Stomach (tissue), 9 donors: Measurements from ENCODE around the gene MYO18B. TPM values are rescaled to one million over a fixed set of nuclear protein-coding genes. Genes with fewer than 3 reads are reported as not detected.

Experiments used
- DNase-seq, 2 donors: peaks; one replicate each; pipeline versions ENCODE4 v3.0.0 to v3.0.0-alpha.2; 2013 to 2019
- H3K27ac ChIP-seq, 5 donors: fragments of 200-600 bp in 4 of 5; sonication (generic) in 4 of 5; one replicate each; pipeline ENCODE4 v1.5.1; 2013 to 2019; ENCODE audit warnings: mild to moderate bottlenecking in 1 of 5, moderate library complexity in 1 of 5
- H3K27me3 ChIP-seq, 3 donors: fragments of 200-600 bp; sonication (generic); one replicate each; pipeline ENCODE4 v1.5.1; 2017 to 2019; ENCODE audit warnings: mixed run types in 1 of 3
- H3K36me3 ChIP-seq, 4 donors: fragments of 200-600 bp; sonication (generic); 1 replicate in 3 of 4; 2 replicates in 1 of 4; pipeline ENCODE4 v1.5.1; 2016 to 2019
- H3K4me1 ChIP-seq, 4 donors: fragments of 200-600 bp; sonication (generic); one replicate each; pipeline ENCODE4 v1.5.1; 2016 to 2019
- H3K4me3 ChIP-seq, 4 donors: fragments of 200-600 bp; sonication (generic) in 3 of 4; one replicate each; pipeline ENCODE4 v1.5.1; 2016 to 2019; ENCODE audit warnings: mild to moderate bottlenecking in 1 of 4
- H3K9me3 ChIP-seq, 4 donors: fragments of 200-600 bp; sonication (generic); one replicate each; pipeline ENCODE4 v1.5.1; 2016 to 2019
- CTCF ChIP-seq, 7 experiments: fragments of 450-650 bp in 4 of 7; fragments of 200-600 bp in 3 of 7; sonication (generic) in 3 of 7; IDR thresholded peaks; one replicate each; pipeline ENCODE4 v1.5.1; 2016 to 2019; ENCODE audit warnings: antibody characterized with exemption in 7 of 7, control low read depth in 2 of 7, mild to moderate bottlenecking in 1 of 7
- EP300 ChIP-seq: sonication (generic); formaldehyde crosslinking; IDR thresholded peaks from one replicate; pipeline ENCODE4 v1.6.1; 2017; ENCODE audit warnings: antibody characterized with exemption
- POLR2A ChIP-seq, 4 donors: fragments of 450-650 bp; IDR thresholded peaks; one replicate each; pipeline ENCODE4 v1.6.1; 2016; ENCODE audit warnings: antibody characterized with exemption in 4 of 4, control low read depth in 2 of 4, mild to moderate bottlenecking in 1 of 4, moderate library complexity in 1 of 4
- POLR2AphosphoS5 ChIP-seq, 3 donors: sonication (generic); formaldehyde crosslinking; IDR thresholded peaks; one replicate each; pipeline ENCODE4 v1.6.1; 2016; ENCODE audit warnings: antibody characterized with exemption in 3 of 3
- WGBS, 5 donors: extraction: QIAGEN DNeasy Blood & Tissue Kit in 3 of 5; methylation state at CpG; one replicate each; pipeline versions ENCODE4 v1.1.5 to v1.1.7; 2013 to 2018; 5-methylcytosine and 5-hydroxymethylcytosine counted together
- intact Hi-C: fragments of 100-400 bp; cut with DNase I; formaldehyde crosslinking; loops from one replicate; pipeline ENCODE4 v1.15.1; 2023; ENCODE audit warnings: low total_unique reads
- polyA plus RNA-seq, 3 donors: library from polyadenylated mRNA; stranded (reverse); fragments of 200-250 nt; gene quantifications; one replicate each; pipeline ENCODE4 v1.2.3, GENCODE V29; 2013
- total RNA-seq, 5 donors: library from RNA; depleted of rRNA; stranded (reverse); fragments of >200 nt; gene quantifications; one replicate each; pipeline versions ENCODE4 v1.1.0 to v1.2.3, GENCODE V29; 2014 to 2016
- donor health status: healthy with polysubstance abuse.
- donor health status: Bipolar disorder and iron deficiency.
- donor health status: healthy.

MYO18B gene
- total and polyA plus RNA-seq, 8 donors, result 0.31 to 7.6 (median 0.92) TPM; not detected in 1

GRCh38 chr22:25896098-25896497 lies 154.1 kb downstream of the MYO18B start:
- H3K9me3 ChIP-seq, result peaks cover 0 to 5% (median 0%) of the 10 kb centered on the region in 4 donors
- no peak overlapping the region for H3K4me3 ChIP-seq
- no peaks in the 10 kb centered on the region for H3K4me1 ChIP-seq
- intact Hi-C loops, result no loop called here
- H3K27ac ChIP-seq, result no peak overlapping the region
- 46 to 65% (median 59%) methylated on average over 4 of the region's 4 CpGs for WGBS, 5 donors
- H3K27me3 ChIP-seq, result peaks cover 0 to 7% (median 0%) of the 10 kb centered on the region in 3 donors
- DNase-seq, result no peak
- TF ChIP-seq POLR2AphosphoS5 (IDR thresholded peaks at IDR 0.05) (no peak), EP300 (no peak), POLR2A (IDR thresholded peaks at IDR 0.05) (no peak), CTCF (IDR thresholded peaks at IDR 0.05) (no peak)
- no peaks in the 10 kb centered on the region for H3K36me3 ChIP-seq

GRCh38 chr22:25896592-25896991 lies 154.6 kb downstream of the MYO18B start:
- Histone ChIP-seq H3K27me3 (peaks cover 0 to 7% (median 0%) of the 10 kb centered on the region in 3 donors), H3K9me3 (peaks cover 0 to 5% (median 0%) of the 10 kb centered on the region in 4 donors), H3K4me3 (no peak overlapping the region), H3K36me3 (no peaks in the 10 kb centered on the region), H3K4me1 (no peaks in the 10 kb centered on the region), H3K27ac (no peak overlapping the region)
- intact Hi-C loops, result no loop called here
- no peak for TF ChIP-seq EP300
- no peak for TF ChIP-seq POLR2AphosphoS5 (IDR thresholded peaks at IDR 0.05)
- no peak for TF ChIP-seq CTCF (IDR thresholded peaks at IDR 0.05)
- TF ChIP-seq POLR2A (IDR thresholded peaks at IDR 0.05), result no peak
- 59 to 84% (median 75%) methylated on average over 2 of the region's 2 CpGs for WGBS, 5 donors
- no peak for DNase-seq

GRCh38 chr22:25898707-25899365 lies 156.8 kb downstream of the MYO18B start:
- no peaks in the 10 kb centered on the region for H3K4me1 ChIP-seq
- no peaks in the 10 kb centered on the region for H3K36me3 ChIP-seq
- peaks cover 0 to 5% (median 0%) of the 10 kb centered on the region in 4 donors for H3K9me3 ChIP-seq
- H3K27me3 ChIP-seq, result peaks cover 0 to 22% (median 10%) of the 10 kb centered on the region in 3 donors
- H3K4me3 ChIP-seq, result no peak overlapping the region
- H3K27ac ChIP-seq, result no peak overlapping the region
- intact Hi-C loops, result no loop called here
- DNase-seq, result peak in 1 of 2 donors; percentile 8
- TF ChIP-seq POLR2A (IDR thresholded peaks at IDR 0.05) (no peak), CTCF (IDR thresholded peaks at IDR 0.05) (no peak), EP300 (no peak), POLR2AphosphoS5 (IDR thresholded peaks at IDR 0.05) (no peak)
- whole genome bisulfite sequencing, 5 donors, result 60 to 65% (median 63%) methylated on average over 11 of the region's 11 CpGs

GRCh38 chr22:25899566-25899965 lies 157.6 kb downstream of the MYO18B start:
- no peaks in the 10 kb centered on the region for H3K4me1 ChIP-seq
- intact Hi-C loops, result no loop called here
- peaks cover 0 to 23% (median 10%) of the 10 kb centered on the region in 3 donors for H3K27me3 ChIP-seq
- WGBS, 5 donors, result 63 to 88% (median 75%) methylated on average over 1 of the region's 1 CpG
- no peak for DNase-seq
- H3K36me3 ChIP-seq, result no peaks in the 10 kb centered on the region
- TF ChIP-seq POLR2A (IDR thresholded peaks at IDR 0.05), result no peak
- peaks cover 0 to 5% (median 0%) of the 10 kb centered on the region in 4 donors for H3K9me3 ChIP-seq
- no peak overlapping the region for H3K27ac ChIP-seq
- H3K4me3 ChIP-seq, result no peak overlapping the region

GRCh38 chr22:25900390-25900789 lies 158.4 kb downstream of the MYO18B start:
- peaks cover 0 to 22% (median 10%) of the 10 kb centered on the region in 3 donors for H3K27me3 ChIP-seq
- no peak for TF ChIP-seq CTCF (IDR thresholded peaks at IDR 0.05)
- no peak for TF ChIP-seq EP300
- no peak for TF ChIP-seq POLR2A (IDR thresholded peaks at IDR 0.05)
- TF ChIP-seq POLR2AphosphoS5 (IDR thresholded peaks at IDR 0.05), result no peak
- WGBS, 5 donors, result 91 to 97% (median 95%) methylated on average over 3 of the region's 3 CpGs
- no peaks in the 10 kb centered on the region for H3K4me1 ChIP-seq
- H3K36me3 ChIP-seq, result no peaks in the 10 kb centered on the region
- intact Hi-C loops, result no loop called here
- peaks cover 0 to 5% (median 0%) of the 10 kb centered on the region in 4 donors for H3K9me3 ChIP-seq
- H3K4me3 ChIP-seq, result no peak overlapping the region
- no peak for DNase-seq
- no peak overlapping the region for H3K27ac ChIP-seq
